Esophagus squamous epithelium (tissue), 4 donors: ENCODE data around the gene KRTAP1-1.

ENCODE experiments used
- POLR2A ChIP-seq, 4 donors: fragments of 450-650 bp; IDR thresholded peaks; one replicate each; pipeline ENCODE4 v1.6.1; 2017; ENCODE audit warnings: antibody characterized with exemption in 4 of 4, mild to moderate bottlenecking in 4 of 4, moderate library complexity in 3 of 4
- TF ChIP-seq, protein P1 (sequence below), 6 experiments: fragments of 450-650 bp in 4 of 6; fragments of 200-600 bp in 2 of 6; sonication (generic) in 2 of 6; IDR thresholded peaks; one replicate each; pipeline ENCODE4 v1.5.1; 2016 to 2019; ENCODE audit warnings: antibody characterized with exemption in 6 of 6, mild to moderate bottlenecking in 4 of 6, moderate library complexity in 4 of 6

DNA sequence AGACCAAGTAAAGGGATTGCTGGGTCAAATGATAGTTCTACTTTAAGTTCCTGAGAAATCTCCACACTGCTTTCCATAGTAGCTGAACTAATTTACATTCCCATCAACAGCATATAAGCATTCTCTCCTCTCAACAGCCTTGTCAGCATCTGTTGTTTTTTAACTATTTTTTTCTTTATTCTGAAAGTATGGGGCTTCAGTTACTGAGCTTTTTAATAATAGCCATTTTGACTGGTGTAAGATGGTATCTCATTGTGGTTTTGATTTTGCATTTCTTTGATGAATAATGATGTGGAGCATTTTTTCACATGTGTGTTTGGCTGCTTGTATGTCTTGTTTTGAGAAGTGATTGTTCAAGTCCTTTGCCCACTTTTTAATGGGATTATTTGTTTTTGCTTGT, 11.3 kb upstream of the KRTAP1-1 start:
- TF ChIP-seq, protein P1, sequence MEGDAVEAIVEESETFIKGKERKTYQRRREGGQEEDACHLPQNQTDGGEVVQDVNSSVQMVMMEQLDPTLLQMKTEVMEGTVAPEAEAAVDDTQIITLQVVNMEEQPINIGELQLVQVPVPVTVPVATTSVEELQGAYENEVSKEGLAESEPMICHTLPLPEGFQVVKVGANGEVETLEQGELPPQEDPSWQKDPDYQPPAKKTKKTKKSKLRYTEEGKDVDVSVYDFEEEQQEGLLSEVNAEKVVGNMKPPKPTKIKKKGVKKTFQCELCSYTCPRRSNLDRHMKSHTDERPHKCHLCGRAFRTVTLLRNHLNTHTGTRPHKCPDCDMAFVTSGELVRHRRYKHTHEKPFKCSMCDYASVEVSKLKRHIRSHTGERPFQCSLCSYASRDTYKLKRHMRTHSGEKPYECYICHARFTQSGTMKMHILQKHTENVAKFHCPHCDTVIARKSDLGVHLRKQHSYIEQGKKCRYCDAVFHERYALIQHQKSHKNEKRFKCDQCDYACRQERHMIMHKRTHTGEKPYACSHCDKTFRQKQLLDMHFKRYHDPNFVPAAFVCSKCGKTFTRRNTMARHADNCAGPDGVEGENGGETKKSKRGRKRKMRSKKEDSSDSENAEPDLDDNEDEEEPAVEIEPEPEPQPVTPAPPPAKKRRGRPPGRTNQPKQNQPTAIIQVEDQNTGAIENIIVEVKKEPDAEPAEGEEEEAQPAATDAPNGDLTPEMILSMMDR (IDR thresholded peaks at IDR 0.05): no peak
- TF ChIP-seq POLR2A (IDR thresholded peaks at IDR 0.05): no peak
